Urinary bladder (tissue), 4 donors: ENCODE measurements around the gene POSTN. TPM values are rescaled to one million over a fixed set of nuclear protein-coding genes. Genes with fewer than 3 reads are reported as not detected.
"Not testable (repeated sequence)": the region's sequence is repeated elsewhere in the genome, so short reads cannot be mapped to it uniquely, and the experiment has no call there.

Source experiments
- DNase-seq: peaks from one replicate; pipeline ENCODE4 v3.0.0-alpha.2; 2015; ENCODE audit errors: extremely low spot score
- H3K27ac ChIP-seq: one replicate; pipeline ENCODE4 v1.5.1; 2013; ENCODE audit warnings: low read depth, mild to moderate bottlenecking, moderate library complexity
- H3K36me3 ChIP-seq: one replicate; pipeline ENCODE4 v1.6.1; 2013; ENCODE audit warnings: mild to moderate bottlenecking, moderate library complexity; ENCODE audit not compliant: insufficient read depth
- H3K4me1 ChIP-seq: one replicate; pipeline ENCODE4 v1.6.1; 2013; ENCODE audit warnings: mild to moderate bottlenecking, moderate library complexity; ENCODE audit not compliant: insufficient read depth
- H3K4me3 ChIP-seq: one replicate; pipeline ENCODE4 v1.5.1; 2013; ENCODE audit warnings: low read depth, low read length
- WGBS: extraction: QIAGEN DNeasy Blood & Tissue Kit; methylation state at CpG from one replicate; pipeline ENCODE4 v1.1.7; 2013; 5-methylcytosine and 5-hydroxymethylcytosine counted together
- polyA plus RNA-seq: library from polyadenylated mRNA; stranded (reverse); fragments of 200-250 nt; gene quantifications from one replicate; pipeline ENCODE4 v1.2.3, GENCODE V29; 2013
- total RNA-seq: library from RNA; depleted of rRNA; stranded (reverse); fragments of >200 nt; gene quantifications from one replicate; pipeline ENCODE4 v1.2.3, GENCODE V29; 2014
- donor health status: healthy with polysubstance abuse.
- donor health status: healthy.

Gene POSTN
- total and polyA plus RNA-seq, 2 donors, result 105 to 1,032 TPM

DNA sequence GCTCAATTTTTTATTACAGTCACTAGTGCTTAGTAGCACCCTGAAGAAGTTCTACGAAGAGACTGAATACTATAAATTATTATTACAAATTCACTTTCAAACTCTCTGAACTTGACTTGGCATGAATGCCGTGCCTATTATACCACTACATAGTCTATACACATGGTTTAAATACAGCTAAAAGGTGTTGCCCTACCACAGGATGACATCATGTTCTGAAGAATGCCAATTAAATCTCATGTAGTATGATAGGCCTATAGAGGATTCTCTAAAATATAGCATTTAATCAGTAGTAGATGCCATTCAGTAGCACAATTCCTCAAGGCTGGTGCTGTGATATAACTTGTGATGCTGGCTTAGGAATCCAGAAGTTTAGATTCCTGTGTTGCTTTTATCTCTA, 16.7 kb upstream of the POSTN start:
- H3K36me3 ChIP-seq, result no peaks in the 10 kb centered on the region
- WGBS, result 86% methylated on average over 2 of the region's 2 CpGs
- H3K4me3 ChIP-seq, result no peak overlapping the region
- no peaks in the 10 kb centered on the region for H3K4me1 ChIP-seq
- H3K27ac ChIP-seq, result no peak overlapping the region
- DNase-seq, result no peak

DNA sequence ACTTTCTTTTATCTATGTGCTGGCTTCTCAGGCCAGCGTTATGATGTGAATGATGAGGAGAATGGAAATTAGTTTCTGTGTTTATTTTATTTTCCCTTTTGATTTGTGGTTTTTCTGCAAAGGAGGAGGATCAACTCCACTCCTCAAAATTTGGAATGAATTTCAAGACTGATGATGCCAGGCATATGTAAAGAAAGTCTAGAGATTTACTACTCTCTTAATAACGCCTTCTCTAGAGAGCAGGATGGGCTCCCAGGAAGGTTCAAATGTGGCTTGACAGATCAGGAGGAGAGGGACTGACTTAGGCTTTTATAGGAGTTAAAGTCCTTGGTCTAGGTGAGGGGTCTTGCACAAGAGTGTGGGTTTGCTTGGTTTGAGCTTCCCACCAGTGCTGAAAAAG, 15.1 kb upstream of the POSTN start:
- Histone ChIP-seq H3K4me1 (no peaks in the 10 kb centered on the region), H3K4me3 (no peak overlapping the region), H3K36me3 (no peaks in the 10 kb centered on the region), H3K27ac (no peak overlapping the region)
- WGBS, result 53% methylated on average over 2 of the region's 2 CpGs
- no peak for DNase-seq

DNA sequence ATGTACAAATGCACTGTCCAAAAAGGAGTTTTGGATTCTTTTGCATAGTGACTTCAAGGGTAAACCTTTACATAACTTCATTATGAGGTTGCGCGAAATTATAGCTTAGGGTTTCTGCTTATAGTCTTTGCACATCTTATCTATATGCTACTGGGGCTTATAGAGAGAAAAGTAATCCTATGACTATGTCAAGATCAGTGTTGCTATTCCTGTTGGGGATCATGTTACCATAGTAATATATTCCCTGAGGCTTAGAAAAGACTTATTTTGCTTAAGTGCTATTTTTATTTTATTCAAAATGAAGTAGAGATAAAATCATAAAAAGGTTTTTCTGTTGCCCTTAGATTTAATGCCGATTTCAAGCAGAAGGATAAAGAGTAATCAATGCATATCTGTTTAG, 14.7 kb upstream of the POSTN start:
- Histone ChIP-seq H3K36me3 (no peaks in the 10 kb centered on the region), H3K27ac (no peak overlapping the region), H3K4me1 (no peaks in the 10 kb centered on the region), H3K4me3 (no peak overlapping the region)
- WGBS, result 41% methylated on average over 3 of the region's 3 CpGs
- DNase-seq, result no peak

DNA sequence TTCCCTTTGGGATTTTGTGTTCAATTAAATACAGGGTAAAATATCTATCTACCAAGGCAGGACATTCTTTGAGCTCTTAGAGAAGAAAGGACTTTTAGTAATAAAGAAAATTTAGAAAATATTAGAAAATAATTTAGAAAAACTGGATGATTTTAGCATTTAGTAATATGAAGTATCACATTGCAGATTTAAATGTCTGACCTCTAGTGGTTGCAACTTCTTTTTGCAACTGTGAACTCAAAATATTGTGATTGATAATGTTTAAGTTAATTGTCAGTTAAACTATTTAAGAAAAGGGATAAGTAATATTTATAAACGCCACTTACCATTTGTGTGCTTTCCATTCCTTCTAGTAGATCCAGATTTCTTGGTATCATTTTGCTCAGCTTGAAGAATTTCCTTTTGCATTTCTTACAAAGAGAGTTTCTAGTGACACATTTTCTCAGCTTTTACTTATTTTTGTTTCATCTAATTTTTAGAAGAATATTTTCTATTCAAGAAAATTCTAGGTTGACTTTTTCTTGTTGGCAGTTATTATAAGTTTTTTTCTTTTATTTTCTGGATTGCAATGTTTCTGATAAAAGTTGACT, 10.3 kb upstream of the POSTN start:
- no peak for DNase-seq
- 74% methylated on average over 1 of the region's 1 CpG for WGBS
- Histone ChIP-seq H3K4me3 (no peak overlapping the region), H3K4me1 (no peaks in the 10 kb centered on the region), H3K27ac (no peak overlapping the region), H3K36me3 (no peaks in the 10 kb centered on the region)

DNA sequence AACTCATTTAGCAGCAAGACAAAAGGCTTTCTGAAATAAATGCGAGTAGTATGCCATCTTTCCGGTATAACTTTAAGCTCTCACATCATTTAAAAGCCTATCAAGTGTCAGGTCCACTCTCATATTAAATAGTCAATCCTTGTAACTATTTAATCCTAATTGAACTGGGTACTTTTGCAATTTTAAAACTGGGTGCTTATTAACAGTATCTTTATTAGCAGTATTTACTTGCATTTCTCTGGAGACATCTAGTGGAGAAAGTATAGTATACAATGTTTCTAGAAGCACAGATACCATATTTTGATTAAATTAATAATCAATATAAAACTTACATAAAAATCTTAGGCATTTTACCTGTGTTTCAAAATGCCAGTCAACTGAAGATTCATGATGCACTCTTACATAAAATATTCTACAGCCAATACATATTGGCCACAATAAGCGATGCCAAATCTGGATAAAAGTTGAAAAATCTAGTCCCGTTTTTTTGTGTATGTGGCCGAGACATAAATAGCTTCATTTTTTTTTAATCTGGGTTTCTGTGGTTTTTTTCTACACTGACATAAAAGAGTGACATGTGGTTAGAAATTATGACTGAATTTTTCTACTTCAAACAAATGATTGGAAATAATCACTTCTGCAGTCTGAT, 4.3 kb upstream of the POSTN start:
- H3K36me3 ChIP-seq, result no peaks in the 10 kb centered on the region
- no peak for DNase-seq
- 55% methylated on average over 5 of the region's 5 CpGs for WGBS
- no peak overlapping the region for H3K27ac ChIP-seq
- H3K4me1 ChIP-seq, result no peaks in the 10 kb centered on the region
- H3K4me3 ChIP-seq, result no peak overlapping the region

DNA sequence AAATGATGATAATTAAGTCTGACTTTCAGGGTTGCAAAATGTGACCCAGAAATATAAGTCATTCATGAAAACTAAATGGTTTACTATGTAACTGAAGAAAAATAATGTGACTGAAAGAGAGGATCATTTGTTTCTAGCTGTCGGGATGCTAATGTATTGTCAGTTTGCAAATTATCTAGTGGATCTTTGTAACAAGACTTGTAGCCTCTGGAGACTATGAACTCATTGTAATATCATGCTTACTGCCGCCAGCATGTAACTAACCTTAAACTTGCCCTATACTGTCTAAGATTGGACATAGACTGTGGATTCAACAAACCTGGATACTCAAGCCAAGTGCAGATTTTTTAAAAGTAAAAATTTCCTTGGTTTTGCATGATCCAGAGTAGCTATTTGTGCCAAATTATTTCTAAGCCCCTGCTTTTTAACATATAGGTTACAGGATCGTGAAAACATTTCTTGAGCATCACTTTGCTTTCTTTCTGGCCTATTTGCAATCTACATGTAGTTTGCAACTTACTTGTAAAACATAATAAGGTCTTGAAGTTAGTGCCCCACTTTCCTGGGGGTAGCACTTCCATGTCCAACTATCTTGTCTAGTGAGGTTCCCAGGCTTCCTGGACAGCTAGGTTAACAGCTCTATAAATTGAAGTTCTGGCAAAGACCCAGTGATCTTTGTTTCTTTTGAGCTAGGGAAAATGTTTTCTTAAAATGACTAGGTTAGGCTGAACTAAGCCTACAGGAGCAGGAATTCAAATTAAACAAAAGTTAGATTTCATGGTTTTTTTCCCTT, 3.3 kb upstream of the POSTN start:
- 72% methylated on average over 3 of the region's 3 CpGs for WGBS
- no peak for DNase-seq
- no peaks in the 10 kb centered on the region for H3K4me1 ChIP-seq
- H3K27ac ChIP-seq, result no peak overlapping the region
- H3K4me3 ChIP-seq, result no peak overlapping the region
- H3K36me3 ChIP-seq, result no peaks in the 10 kb centered on the region

DNA sequence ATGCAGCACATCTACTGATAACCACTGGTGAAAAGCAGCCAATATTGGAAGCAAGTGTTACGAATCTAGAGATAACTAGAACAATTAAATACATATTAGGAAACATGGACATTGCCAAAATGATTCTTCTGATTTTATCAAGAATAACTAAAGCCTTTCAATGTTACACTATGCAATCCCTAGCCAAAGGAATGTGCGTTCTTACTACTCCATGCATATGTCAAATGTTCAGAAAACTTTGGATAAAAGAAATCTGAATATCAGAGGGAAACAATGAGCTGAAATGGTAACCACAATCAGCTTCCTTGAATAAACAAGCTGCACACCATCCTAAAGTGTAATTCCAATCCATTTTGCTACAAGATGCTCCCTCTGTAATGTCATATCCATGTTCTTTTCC, 951 bp upstream of the POSTN start:
- 58% methylated on average over 2 of the region's 2 CpGs for WGBS
- Histone ChIP-seq H3K27ac (no peak overlapping the region), H3K36me3 (no peaks in the 10 kb centered on the region), H3K4me1 (no peaks in the 10 kb centered on the region), H3K4me3 (no peak overlapping the region)
- DNase-seq, result no peak

DNA sequence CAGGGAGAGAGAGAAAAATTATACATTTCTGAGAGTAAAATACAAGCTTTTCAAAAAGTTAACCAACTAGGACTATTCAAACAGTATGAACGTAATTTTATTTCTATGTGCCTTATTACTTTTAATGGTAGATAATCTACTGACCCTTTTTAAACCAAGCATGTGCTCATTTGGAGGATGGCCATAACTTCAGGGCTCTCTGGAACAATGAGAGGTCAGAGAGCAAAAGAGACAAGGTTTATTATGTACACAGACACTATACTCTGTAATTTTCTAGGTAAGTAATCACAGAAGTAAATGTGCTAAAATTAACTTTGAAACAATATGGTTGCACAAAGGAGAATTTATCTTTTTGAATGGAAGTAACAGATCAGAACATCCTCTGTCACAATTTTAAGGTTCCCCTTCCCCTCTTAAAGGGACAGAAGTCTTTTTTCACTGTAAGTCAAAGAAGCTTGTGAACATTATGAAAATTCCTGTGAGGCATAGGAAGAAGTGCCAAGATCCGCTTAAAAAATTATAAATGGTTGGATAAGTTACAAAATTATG, 1.0 kb downstream of the POSTN start:
- peak overlapping the region; percentile 9 for H3K4me3 ChIP-seq
- WGBS, result 27% methylated on average over 2 of the region's 2 CpGs
- no peak for DNase-seq
- H3K4me1 ChIP-seq, result no peaks in the 10 kb centered on the region
- no peaks in the 10 kb centered on the region for H3K36me3 ChIP-seq
- no peak overlapping the region for H3K27ac ChIP-seq

DNA sequence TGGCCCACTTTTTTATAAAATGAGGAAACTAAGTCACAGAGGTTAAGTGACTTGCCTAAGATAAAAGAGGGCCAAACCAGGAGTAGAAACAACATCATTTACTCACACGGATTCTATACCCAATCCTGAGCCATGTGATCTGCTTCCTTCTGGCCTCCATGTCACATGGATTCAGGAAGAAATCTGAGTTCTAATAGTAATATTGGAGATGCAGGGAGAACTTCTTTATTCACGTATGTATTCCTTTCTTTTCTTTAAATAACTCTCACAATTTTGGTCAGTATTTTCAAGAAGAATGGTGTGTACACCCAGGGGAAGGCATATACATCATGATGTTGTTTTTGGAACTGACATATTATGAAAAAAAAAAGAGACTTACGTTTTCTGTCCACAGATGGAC, 1.8 kb downstream of the POSTN start:
- WGBS, result 37% methylated on average over 3 of the region's 3 CpGs
- Histone ChIP-seq H3K4me3 (no peak overlapping the region), H3K27ac (no peak overlapping the region)

DNA sequence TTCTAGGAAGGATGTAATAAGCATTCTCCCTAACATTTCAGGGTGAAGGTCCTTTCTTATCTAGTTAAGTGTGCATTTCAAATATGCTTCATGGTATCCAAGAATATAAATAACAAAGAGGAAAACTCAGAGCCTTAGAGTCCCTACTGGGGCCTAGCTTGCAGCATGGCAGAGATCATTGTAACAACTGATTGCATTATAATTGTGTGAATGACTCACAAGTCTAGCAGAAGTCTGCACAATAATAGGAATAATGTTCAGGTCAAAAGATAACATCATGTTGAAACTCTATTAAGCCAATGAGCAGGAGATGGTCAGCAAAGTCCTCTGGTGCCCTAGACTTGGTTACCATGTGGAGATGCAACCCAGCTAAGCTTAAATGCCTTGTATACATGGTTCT, 3.4 kb downstream of the POSTN start:
- no peaks in the 10 kb centered on the region for H3K4me1 ChIP-seq
- no peak overlapping the region for H3K27ac ChIP-seq
- no peaks in the 10 kb centered on the region for H3K36me3 ChIP-seq
- DNase-seq, result no peak
- no peak overlapping the region for H3K4me3 ChIP-seq

More for the DNA sequence above, 1.8 kb downstream of the POSTN start:
- no peaks in the 10 kb centered on the region for H3K36me3 ChIP-seq
- H3K4me1 ChIP-seq, result no peaks in the 10 kb centered on the region
- no peak for DNase-seq

DNA sequence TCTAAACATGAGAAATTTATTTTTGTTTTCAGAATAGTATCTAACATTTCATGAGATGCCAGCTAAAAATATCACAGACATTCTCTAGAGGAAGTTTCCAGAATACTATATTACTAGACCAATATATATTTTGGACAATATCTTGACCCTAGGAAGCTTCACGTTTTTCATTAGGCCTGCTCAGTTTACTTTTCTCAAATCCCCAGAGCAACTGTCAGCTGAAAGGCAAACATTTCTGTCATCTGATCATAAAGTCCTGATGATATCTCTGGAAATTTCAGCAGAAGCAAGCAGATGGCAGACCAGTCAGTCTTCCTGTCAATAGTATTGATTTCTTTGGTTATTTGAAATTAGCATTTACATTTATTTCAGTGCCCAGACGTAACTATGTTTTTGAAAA, 4.0 kb downstream of the POSTN start:
- Histone ChIP-seq H3K4me3 (no peak overlapping the region), H3K27ac (no peak overlapping the region), H3K4me1 (no peaks in the 10 kb centered on the region), H3K36me3 (no peaks in the 10 kb centered on the region)
- no peak for DNase-seq
- WGBS, result 52% methylated on average over 2 of the region's 2 CpGs

DNA sequence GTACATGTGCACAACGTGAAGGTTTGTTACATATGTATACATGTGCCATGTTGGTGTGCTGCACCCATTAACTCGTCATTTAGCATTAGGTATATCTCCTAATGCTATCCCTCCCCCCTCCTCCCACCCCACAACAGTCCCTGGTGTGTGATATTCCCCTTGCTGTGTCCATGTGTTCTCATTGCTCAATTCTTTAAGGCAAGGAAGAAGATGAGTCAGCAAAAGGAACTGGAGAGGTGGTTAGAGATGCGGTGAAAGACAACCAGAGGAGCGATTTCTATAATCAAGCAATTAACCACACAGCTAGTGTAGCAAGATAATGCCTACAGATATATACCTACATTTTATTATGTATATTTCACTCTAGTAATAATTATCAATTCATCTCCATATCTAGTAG, 9.2 kb downstream of the POSTN start:
- WGBS, result 80% methylated on average over 4 of the region's 4 CpGs
- not testable (repeated sequence) for H3K27ac ChIP-seq, H3K4me1 ChIP-seq, DNase-seq, H3K4me3 ChIP-seq, H3K36me3 ChIP-seq

DNA sequence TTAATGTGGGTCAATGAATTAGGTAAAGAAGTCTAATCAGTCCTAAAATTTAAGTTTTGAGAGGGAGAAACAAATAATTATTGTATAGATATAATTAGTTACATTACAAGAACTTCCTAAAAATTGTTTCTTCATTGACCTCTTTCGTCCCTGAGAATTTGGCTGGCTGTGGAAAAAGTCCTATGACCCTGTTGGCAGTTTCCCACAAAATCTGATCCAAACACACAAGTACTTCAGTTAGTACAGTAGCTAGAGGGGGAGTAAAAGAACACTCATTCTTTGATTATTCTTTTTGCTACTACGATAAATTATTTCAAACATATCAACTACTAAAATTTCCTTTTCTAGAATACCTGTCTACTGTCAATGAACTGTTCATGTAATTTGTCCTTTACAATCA, 11.3 kb downstream of the POSTN start:
- WGBS, result 74% methylated on average over 2 of the region's 2 CpGs
- H3K4me3 ChIP-seq, result no peak overlapping the region
- H3K36me3 ChIP-seq, result no peaks in the 10 kb centered on the region
- no peaks in the 10 kb centered on the region for H3K4me1 ChIP-seq
- DNase-seq, result no peak
- H3K27ac ChIP-seq, result no peak overlapping the region

DNA sequence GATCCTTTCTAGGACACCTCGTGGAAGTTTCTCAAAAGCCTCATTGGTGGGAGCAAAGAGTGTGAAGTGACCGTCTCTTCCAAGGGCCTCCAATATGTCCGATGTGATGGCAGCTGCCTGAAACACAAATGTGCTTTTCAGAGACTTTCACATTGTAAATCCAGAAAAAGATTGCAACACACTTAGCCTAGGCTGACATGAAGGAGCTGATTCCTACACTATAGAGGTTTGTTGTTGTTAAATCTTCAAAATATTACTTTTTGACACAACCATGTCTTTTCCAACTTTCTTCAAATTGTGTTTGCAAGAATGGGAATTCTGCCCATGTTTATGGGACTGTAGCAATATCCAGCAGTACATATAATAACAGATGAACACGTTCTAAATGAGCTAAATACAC, 12.4 kb downstream of the POSTN start:
- WGBS, result 93% methylated on average over 4 of the region's 4 CpGs
- H3K4me1 ChIP-seq, result no peaks in the 10 kb centered on the region
- no peak overlapping the region for H3K27ac ChIP-seq
- no peaks in the 10 kb centered on the region for H3K36me3 ChIP-seq
- H3K4me3 ChIP-seq, result no peak overlapping the region
- no peak for DNase-seq
